ENCODE results near the gene SCN4A. TPM values are rescaled to one million over a fixed set of nuclear protein-coding genes. Genes with fewer than 3 reads are reported as not detected.
"Not testable (repeated sequence)": the region's sequence is repeated elsewhere in the genome, so short reads cannot be mapped to it uniquely, and the experiment has no call there.

Gene SCN4A
- total and polyA plus RNA-seq, 8 donors, result 0.05 to 0.88 (median 0.58) TPM

GRCh38 chr17:63910096-63910495 is 62.6 kb downstream of the SCN4A start:
- Histone ChIP-seq H3K4me1 (no peaks in the 10 kb centered on the region), H3K9me3 (no peaks in the 10 kb centered on the region), H3K27me3 (no peaks in the 10 kb centered on the region), H3K36me3 (no peaks in the 10 kb centered on the region), H3K4me3 (no peak overlapping the region), H3K27ac (no peak overlapping the region)
- intact Hi-C loops (cut with DNase I), result loop anchor here in 1 of 2 donors (10.0 kb wide), 1 partner anchor 225 kb away; the partner anchor contains the start of gene ERN1
- ATAC-seq (no peak), DNase-seq (peak in 1 of 4 donors; percentile 67)
- TF ChIP-seq CTCF (IDR thresholded peaks at IDR 0.05), result no peak

- ATAC-seq; H3K9me3 ChIP-seq; H3K27ac ChIP-seq; DNase-seq; H3K4me3 ChIP-seq; intact Hi-C loops (cut with DNase I); H3K36me3 ChIP-seq; H3K27me3 ChIP-seq; H3K4me1 ChIP-seq: not testable (repeated sequence)
These were observed 63.1 kb downstream of the SCN4A start for GRCh38 chr17:63909586-63909985.

DNA sequence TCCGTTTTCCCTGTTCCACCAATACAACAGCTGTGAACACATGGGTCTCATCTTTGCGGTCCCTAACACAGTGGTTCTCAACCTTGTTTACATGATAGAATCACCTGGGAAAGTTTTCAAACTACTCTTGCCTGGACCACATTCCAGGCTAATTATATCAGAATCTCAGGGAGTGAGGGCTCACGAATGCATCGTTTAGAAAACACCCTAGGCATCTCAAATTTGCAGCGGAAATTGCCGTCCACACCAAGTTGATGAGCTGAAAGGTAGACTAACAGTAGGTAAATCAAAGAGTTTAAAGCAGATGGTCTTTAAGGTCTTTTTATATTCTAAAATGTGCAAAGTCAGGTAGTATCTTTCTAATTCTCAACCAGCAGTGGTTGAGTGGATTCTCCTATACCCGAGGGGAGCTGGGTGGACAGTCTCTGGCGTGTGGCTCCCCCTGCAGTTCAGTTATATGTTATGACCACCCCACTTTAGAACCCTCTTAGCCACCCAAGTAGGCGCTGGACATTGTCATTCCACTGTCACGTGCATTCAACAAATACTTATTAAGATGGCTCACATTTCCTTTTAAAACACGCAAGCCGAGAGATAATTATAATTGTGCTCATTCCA is 65.4 kb downstream of the SCN4A start:
- H3K4me3 ChIP-seq; H3K9me3 ChIP-seq; H3K27ac ChIP-seq; H3K4me1 ChIP-seq; intact Hi-C loops (cut with DNase I); H3K36me3 ChIP-seq; H3K27me3 ChIP-seq: not testable (repeated sequence)
- peak; percentile 56 for ATAC-seq
- DNase-seq, result peak in 1 of 4 donors; percentile 30

DNA sequence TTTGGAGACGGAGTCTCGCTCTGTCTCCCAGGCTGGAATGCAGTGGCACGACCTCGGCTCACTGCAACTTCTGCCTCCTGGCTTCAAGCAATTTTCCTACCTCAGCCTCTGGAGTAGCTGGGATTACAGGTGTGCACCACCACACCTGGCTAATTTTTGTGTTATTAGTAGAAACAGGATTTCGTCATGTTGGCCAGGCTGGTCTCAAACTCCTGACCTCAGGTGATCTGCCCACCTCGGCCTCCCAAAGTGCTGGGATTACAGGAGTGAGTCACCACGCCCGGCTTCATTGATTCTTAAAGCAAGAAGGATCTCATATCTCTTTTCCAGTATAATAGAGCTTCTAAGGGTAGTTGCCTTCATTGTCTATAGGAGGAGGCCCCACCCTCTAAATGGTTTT is 67.9 kb downstream of the SCN4A start:
- intact Hi-C loops (cut with DNase I); H3K4me1 ChIP-seq; ATAC-seq; H3K4me3 ChIP-seq; H3K27ac ChIP-seq; H3K27me3 ChIP-seq; H3K36me3 ChIP-seq; DNase-seq; H3K9me3 ChIP-seq: not testable (repeated sequence)

DNA sequence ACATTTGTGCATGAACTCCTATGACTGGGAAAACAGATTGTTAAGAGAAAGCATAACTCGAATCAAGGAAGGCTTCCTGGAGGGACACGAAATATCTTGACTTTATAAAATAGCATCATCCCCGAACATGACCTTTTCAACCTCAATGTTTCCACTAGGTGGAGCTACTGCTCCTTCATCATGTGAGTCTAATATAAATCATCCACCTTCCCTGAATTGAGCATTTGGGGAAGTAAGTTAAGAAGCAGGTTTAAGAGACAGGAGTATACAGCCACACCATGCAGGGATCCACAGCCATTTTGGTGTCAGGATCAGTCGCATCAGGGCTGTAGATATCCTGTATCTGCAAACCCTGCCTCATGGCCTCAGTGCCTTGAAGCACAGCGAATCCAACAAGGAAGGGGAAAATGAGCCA is 68.9 kb downstream of the SCN4A start:
- DNase-seq; H3K27ac ChIP-seq; H3K36me3 ChIP-seq; H3K27me3 ChIP-seq; H3K9me3 ChIP-seq; H3K4me1 ChIP-seq; intact Hi-C loops (cut with DNase I); H3K4me3 ChIP-seq: not testable (repeated sequence)
- TF ChIP-seq CTCF (IDR thresholded peaks at IDR 0.05), result peak in 1 of 2 donors; percentile 47
- peak; percentile 71 for ATAC-seq

DNA sequence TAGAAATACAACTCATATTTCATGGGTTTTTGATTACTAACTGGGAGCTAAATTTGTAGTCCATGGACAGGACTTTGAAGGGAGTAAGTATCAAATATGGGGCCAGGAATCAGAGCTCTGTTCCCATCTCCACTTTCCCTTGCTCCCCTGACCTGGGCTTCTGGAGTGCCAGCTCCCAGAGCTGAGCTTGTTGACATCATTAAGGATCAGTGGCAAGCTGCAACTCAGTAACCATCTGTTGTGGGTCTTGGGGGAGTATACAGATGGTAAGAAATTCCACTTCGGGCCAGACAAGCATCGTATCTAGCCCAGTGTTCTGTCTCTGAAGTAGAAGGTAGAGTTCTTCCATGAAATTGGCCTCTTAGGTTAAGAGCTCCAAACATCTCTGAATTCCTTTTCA is 70.7 kb downstream of the SCN4A start:
- intact Hi-C loops (cut with DNase I); H3K27ac ChIP-seq; ATAC-seq: not testable (repeated sequence)

GRCh38 chr17:63898899-63899798 is 73.6 kb downstream of the SCN4A start:
- intact Hi-C loops (cut with DNase I); ATAC-seq; H3K4me3 ChIP-seq; H3K36me3 ChIP-seq; H3K4me1 ChIP-seq; DNase-seq; H3K27me3 ChIP-seq; H3K27ac ChIP-seq; H3K9me3 ChIP-seq: not testable (repeated sequence)

More for the DNA sequence above, 70.7 kb downstream of the SCN4A start:
- not testable (repeated sequence) for H3K4me3 ChIP-seq, H3K9me3 ChIP-seq, H3K4me1 ChIP-seq, H3K27me3 ChIP-seq, H3K36me3 ChIP-seq, DNase-seq

- H3K27me3 ChIP-seq; intact Hi-C loops (cut with DNase I); DNase-seq; H3K36me3 ChIP-seq; H3K27ac ChIP-seq; H3K4me3 ChIP-seq; H3K9me3 ChIP-seq; ATAC-seq; H3K4me1 ChIP-seq: not testable (repeated sequence)
These were observed 76.0 kb downstream of the SCN4A start, which contains the start of gene CSH1 for GRCh38 chr17:63896524-63897354. Gene CSH1 (minus strand): TSS chr17:63896574. CDS start chr17:63896511, 63 bp downstream.

- ATAC-seq; H3K27ac ChIP-seq; H3K4me1 ChIP-seq; intact Hi-C loops (cut with DNase I); H3K36me3 ChIP-seq; H3K27me3 ChIP-seq; DNase-seq; H3K9me3 ChIP-seq; H3K4me3 ChIP-seq: not testable (repeated sequence)
These were observed 77.9 kb downstream of the SCN4A start for GRCh38 chr17:63894821-63895220.

DNA sequence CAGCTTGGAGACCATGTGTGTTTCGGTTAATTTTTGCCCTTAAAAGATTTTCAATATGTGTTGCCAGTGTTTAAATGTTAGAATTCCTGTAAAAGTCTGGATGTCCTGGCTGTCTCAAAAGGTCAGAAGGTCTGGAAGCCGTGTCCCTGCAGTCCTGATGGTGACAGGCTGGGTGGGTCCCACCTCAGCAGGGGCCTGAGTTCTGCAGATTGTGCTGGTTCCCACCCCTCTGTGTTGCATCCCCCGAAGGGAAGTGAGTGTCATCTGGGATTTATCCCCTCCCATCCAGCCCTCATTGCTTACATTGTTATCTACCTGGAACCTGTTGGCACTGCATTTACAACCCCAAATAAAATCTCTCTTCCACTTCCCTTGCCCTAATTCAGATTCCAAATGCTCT is 78.7 kb downstream of the SCN4A start:
- H3K4me3 ChIP-seq; H3K4me1 ChIP-seq; H3K27me3 ChIP-seq; H3K9me3 ChIP-seq; DNase-seq; intact Hi-C loops (cut with DNase I); ATAC-seq; H3K36me3 ChIP-seq; H3K27ac ChIP-seq: not testable (repeated sequence)

All from left lung (tissue), 10 donors.